Measurements from ENCODE around the gene ECEL1.
"Not testable (repeated sequence)": the region's sequence is repeated elsewhere in the genome, so short reads cannot be mapped to it uniquely, and the experiment has no call there.

The ECEL1 gene

DNA sequence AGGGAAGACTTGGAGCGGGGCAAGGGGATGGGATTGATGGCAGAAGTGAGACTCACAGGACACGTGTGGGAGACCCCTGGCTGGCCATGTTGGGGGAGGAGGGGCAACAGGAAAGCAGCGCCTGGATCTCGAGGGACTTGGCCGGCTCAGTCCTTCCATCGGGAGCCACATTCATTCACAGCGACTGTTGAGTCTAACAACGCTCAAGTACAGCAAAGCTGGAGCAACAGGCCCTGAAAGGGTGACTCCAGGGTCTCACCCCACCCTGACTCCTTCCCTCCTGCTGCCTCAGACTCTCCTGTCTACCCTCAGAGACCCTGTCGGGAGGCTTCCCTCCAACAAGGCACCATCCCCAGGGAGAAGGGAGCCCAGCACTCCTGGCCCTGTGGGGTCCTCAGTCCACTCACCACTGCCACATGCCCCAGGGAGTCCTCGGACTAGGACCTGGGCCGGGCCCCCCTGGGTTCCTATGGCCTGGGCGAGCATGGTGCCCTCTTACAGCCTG, 46.4 kb downstream of the ECEL1 start:
- no peak for DNase-seq (ENCODE audit: low spot score)

DNA sequence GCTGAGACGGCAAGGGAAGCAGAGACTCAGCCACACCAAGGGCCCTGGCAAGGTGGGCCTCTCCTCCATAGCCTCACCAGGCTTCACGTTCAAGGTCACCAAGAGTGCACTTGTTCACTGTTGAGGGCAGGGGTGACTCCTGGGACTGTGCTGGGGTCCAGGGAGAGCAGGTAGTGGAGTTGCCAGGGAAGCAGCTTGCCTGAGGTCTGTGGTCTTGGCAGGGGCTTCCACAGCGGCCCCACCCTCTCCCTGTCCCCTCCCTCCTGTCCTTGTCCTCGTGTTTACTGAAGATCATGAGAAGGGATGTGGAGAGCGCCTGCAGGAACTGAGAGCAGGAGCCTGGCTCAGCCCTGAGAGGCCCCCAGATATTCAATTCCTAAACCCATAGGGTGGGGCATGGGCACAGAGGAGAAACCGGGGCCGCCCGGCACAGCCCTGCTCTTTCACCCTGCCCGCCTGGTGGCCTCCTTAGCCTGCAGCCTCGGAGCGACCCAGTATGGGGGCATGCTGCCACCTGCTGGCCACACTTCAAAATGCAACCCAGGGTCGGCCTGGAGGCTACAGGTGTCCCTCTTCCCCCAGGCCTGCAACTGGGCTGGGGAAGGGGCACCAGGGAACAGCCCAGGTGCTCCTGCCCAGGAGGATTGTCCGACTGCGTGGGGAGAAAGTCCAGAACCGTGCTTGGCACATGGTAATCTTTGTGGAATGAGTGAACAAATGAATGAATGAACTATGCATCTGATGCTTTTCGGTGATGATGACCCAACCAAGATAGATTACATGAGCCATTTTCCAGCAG, 47.2 kb downstream of the ECEL1 start:
- peak; percentile 83 for DNase-seq (ENCODE audit: low spot score)

DNA sequence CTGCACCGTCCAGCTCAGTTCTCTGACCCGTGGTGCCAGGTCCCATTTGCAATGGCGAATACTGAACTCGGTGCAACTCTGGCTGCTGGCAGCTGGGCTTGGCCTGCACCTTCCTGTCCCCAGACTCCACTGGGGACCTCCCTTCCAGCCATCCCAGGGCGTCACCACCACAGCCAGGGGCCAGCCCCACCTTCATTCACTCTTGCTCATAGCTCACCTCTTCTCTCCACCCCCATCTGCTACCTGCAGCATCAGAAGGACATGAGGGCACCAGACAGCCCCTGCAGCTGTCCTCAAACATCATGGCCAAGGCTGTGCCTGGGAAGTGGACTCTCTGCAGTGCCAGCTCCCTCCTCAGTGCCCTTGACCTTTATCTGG, 47.9 kb downstream of the ECEL1 start:
- no peak for DNase-seq (ENCODE audit: low spot score)

DNA sequence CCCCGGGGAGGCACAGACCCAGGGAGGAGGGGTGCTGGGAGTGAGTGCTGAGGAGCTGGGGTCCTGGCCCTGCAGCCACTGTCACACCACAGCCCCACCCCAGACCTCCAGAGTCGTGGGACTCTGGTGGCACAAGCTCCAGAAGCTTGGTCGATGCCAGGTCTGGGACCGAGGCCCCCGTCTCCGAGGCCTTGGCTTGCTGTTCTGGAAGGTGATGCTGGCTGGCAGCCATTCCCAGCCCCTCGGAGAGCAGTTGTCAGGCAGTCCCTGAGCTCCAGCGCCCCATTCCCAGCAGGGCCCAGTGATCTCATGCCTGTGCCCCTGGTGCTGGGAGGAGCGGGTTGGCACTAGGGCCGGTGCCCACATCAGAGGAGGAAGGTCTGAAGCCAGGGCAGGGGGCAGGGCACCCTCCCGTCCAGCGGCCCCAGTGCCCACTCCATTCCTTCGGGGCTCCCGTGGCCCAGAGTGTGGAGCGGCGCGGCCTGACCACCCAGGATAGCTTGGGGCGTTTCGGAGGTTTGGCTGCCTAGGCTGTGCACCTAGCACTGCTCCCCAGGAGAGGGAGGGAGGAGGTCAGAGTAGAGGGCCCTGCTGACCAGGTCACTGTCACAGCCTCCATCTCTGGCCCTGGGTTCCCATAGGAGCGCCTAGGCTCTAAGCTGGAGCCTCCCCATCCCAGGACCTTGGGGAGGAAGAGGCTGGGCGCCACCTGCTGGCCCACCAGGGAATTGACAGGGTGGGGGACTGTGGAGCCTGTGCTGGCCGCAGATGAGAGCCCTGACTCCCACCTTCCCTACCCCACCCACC, 48.5 kb downstream of the ECEL1 start:
- no peak for DNase-seq (ENCODE audit: low spot score)

DNA sequence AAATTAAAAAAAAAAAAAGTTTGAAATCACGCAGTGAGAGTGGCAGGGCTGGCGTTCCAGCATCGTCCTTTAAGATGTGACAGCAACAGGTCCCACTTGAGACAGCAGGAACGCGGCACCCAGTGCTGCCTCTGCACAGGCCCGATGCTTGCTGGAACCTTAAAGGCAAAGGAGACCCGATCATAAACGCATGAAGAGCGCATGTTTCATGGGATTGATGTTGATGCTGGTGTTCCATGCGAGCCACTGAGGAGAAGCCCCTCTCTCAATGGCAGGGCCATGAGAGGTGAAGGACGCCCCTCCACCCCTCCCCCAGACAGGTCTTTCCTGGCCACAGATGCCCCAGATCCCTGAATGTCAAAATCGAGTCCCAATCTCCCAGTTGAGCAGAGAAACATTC, 49.5 kb downstream of the ECEL1 start:
- DNase-seq (ENCODE audit: low spot score), result no peak

DNA sequence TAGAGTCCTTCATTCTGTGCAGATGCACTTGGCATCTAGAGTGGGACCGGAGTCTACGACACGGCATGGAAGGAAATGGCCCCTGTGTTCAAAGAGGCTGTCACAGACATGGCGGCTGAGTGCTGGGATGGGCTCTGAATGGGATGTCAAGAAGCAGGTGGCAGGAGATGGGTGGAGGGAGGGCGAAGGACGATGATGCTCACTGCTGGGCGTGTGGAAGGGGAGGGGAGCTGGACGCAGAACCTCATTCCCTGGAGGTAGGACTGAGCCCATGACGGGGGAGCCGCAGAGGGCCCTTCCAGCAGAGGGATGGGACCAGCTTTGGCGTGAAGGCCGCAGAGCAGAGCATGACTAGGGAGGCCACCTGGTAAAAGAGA, 50.5 kb downstream of the ECEL1 start:
- no peak for DNase-seq (ENCODE audit: low spot score)

DNA sequence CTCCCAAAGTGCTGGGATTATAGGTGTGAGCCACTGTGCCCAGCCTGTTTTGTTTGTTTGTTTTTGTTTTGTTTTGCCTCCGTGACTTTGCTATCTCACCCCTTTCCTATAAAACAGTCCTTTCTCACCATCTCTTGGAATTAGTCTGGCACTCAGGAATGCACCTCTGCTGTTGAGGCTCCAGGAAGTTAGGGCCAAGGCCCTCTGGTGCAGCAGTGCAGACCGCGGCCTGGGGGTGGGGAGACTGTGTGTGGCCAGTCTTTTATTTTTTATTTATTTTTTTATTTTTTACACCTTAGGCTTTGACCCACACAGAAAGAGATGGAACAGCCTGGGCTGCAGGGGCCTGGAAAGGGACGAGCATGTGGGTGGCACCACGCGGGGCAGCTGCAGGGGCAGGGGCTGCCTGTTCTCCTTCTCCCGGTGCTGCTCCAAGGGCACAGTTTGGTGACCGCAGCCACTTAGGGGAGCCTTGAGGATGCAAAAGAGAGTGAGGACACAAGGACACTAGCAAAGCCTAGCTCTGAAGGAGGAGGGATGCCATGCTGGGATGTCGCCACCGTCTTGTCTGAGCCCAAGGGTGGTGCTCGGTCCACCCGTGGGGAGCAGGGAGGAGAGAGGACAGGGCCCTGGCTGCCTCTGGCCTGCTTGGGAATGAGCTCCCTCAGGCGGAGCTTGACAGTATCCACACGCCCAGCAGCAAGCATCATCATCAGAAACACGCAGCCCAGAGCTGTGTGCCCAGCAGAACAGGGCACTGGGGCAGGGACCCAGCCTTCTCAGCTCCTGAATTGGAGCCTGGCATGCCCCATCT, 51.0 kb downstream of the ECEL1 start:
- no peak for DNase-seq (ENCODE audit: low spot score)

DNA sequence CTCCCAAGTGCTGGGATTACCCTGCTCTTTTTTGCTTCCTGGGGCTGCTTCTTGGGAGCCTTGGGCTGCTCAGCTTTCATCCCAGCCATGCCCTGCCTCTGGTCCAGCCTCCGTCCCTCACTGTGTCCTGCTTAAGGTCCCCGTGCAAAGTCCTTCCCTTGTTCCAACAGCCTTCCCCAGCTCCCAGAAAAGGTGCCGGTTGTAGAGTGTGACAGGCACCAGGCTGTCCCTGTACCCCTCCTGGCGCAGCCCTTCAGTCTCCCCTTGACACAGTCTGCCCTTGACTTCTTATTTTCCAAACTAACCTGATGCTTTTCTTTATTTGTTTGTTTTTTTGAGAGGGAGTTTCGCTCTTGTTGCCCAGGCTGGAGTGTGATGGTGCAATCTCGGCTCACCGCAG, 51.8 kb downstream of the ECEL1 start:
- DNase-seq (ENCODE audit: low spot score), result no peak

DNA sequence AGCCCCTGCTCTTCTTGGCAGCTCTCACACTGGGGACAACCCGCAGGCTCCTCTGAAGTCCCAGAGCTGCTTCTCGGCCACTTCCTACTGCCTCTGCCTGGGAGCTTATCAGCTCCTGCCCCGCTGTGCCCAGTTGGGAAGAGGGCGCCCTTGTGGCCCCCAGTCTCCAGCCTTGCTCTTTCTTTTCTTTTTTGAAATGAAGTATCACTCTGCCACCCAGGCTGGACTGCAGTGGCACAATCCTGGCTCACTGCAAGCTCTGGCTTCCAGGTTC, 52.3 kb downstream of the ECEL1 start:
- no peak for DNase-seq (ENCODE audit: low spot score)

DNA sequence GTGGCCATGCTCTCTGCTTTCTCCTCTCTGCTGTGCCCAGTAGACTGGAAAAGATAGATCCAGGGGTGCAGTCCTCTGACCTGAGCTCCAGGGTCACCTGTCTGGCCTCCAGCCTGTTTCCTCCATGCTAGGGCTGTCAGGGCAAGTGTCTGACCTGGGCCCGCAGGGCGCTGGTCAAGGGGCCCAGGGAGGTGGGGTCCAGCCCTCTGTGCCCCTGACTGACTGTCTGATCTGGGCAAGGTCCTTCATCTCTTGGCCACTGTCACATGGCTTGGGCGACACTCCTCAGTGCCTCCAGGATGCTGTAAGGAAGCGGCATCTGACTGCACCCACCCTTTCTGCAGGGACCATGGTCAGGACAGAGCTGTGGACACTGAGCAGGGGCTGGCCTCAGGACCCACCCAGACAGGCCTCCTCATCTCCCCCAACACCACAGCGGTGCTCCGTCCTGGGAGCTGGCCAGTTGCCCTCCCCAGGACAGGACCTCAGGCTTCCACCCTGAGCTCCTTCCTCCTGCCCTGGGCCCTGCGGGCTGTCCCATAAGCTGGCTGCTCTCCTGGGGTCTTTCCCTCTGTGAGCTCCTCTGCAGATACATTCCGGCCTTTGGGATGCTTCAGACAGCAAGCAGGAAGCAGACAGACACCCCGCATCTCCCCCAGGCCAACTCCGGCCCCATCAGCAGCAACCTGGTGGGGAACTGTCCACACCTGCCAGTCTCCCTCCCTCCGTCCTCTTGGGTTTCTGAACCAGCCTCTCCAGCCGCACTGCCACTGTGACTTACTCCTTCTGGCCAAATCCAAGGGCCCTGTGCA, 52.9 kb downstream of the ECEL1 start:
- no peak for DNase-seq (ENCODE audit: low spot score)

DNA sequence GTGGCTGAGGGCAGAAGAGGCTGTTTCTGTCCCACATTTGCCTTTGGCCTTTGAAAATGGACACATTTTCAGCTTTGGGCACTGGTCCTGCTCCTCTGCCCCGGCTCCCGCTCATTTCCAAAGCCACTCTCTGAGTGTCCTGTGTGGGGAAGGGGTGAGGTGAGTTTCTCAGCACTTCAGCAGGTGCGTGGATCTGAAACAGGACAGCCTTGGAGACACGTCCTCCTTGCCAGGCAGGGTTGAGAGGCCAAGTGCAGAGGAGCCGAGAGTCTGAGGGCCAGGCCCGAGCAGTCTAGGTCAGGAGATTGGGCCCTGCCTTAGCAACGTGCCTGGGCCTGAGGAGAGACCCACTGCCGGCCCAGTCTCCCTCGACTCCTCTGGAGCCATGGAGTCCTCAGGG, 53.5 kb downstream of the ECEL1 start:
- no peak for DNase-seq (ENCODE audit: low spot score)

DNA sequence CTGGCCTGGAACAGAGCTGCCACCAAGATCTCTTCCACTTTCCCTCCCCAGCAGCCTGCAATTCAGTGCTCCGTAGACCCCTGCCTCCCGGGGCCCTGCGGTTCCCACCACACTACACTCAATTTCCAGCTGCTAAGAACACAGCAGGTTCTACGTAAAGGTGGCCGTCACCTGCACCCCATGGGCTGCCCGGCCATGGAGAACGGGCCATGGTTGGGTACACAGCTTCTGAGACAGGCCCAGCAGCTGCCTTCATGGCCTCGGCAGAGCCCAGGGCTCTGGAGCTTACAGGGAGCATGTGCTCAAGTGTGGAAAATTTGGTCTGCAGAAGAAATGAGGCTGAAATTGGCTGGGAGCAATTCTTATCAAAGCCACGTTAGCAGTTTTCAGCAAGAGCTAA, 54.0 kb downstream of the ECEL1 start:
- not testable (repeated sequence) for DNase-seq (ENCODE audit: low spot score)

DNA sequence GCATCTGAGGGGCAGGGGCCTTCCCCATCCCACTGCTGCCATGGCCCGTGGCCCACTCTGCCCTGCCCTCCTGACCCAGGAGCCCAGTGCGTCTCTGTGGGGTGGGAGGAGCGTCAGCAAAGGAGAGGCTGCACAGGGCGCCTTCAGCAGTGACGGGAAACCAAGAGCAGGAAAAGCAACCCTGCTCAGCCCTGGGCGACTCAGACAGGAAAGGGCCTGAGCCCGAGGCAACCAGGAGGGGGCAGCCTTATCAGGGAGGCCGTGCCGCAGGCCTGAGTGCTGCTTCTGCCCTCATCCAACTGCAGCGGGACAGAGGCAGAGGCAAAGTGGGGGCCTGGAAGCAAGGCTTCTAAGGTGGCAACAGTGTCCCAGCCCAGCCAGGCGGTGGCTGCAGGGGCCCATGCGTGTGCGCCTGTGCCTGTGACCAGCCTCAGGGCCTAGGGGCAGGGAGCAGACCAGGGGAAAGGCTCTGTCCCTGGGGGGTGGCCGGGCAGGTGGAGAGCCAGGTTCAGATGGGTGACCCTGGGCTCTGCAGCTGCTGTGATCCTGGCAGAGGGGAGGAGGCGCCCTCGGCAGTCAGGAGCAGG, 54.9 kb downstream of the ECEL1 start:
- no peak for DNase-seq (ENCODE audit: low spot score)

DNA sequence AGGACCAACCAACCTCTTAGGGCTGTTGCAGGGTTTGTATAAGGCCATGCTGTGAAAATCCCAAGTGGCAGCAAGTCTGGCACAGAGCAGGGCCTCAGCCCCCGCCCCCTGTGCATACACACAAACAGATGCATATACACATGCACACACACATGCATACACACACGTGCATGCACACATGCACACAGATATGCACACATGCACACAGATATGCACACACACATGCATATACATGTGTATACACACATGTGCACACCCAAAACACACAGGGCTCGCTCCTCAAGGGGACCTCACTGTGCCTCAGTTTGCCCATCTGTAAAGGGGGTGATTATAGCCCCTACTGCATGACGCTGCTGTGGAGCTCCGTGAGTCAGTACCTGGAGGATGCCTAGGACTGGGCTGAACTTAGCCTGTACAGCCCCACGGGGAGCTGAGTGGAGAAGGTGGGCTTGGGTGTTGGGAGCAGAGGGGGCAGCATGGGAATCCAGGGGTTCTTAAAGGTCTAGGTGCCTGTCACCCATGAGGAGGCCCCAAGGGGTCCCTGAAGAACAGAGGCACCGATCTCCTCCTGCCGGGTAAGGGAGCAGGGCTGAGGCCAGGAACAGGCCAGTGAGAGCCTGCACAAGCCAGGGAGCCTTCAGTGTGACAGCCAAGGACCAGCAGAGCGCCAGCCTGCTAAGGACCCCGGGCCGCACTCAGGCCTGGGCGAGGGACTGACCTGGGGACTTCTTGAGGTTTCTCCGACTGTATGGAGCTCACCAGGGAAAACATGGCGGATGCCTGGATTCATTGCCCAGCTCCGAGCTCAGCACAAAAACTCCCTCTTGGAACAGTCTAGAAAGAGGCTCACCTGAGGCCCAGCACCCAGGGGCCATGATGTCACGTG, 55.7 kb downstream of the ECEL1 start:
- no peak for DNase-seq (ENCODE audit: low spot score)
